ENCODE measurements around the gene CISD2. TPM values are rescaled to one million over a fixed set of nuclear protein-coding genes. Genes with fewer than 3 reads are reported as not detected.

CISD2 gene
- total RNA-seq, 1 donor from 2014 or later: 27.2 TPM

DNA sequence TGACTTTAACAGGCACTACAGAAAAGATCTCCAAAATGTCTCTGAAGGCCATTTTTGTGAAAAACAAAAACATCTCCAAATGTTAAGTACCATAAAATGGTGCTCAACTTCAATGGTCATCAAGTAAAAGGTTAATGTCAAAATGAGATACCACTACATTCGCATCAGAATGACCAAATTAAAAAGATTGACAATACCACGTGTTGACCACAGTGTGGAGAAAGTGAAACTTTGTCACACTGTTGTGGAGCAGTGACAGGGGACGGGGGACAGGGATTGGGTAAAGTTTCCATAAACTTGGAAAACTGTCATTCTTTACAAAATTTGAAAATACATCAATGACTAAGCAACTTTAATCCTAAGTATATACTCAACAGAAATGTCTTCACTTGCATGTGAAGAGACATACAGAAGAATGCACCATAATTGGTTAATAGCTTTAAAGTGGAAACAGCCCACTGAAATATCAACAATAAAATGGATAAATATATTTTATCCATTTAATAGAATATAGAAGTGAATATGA, 19.1 kb upstream of the CISD2 start:
- no peak for TF ChIP-seq CTCF (IDR thresholded peaks at IDR 0.05; ENCODE audit: unreplicated experiment)
- H3K4me3 Mint-ChIP-seq (ENCODE audit: unreplicated experiment): no peak overlapping the region

DNA sequence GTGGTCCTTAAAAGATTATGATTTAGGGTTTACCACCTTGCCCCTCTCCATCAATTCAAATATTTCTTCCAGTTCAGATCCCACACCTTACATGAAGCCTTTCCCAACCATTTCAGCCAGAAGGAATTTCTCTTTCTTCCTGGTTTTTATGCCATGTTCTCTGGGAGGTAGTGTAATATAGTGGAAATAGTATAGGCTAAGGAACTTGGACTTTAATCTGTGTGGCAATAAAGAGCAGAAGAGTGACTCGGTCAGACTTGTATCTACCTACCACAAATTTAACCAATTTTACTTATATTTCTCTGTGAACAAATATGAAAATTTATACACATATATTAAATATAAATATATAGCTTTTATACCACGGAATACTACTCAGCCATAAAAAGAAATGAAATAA, 18.4 kb upstream of the CISD2 start:
- no peak for DNase-seq (ENCODE audit: low spot score)
- Mint-ChIP-seq H3K9me3 (ENCODE audit: unreplicated experiment) (no peaks in the 10 kb centered on the region), H3K4me3 (ENCODE audit: unreplicated experiment) (no peak overlapping the region), H3K27me3 (ENCODE audit: unreplicated experiment) (no peaks in the 10 kb centered on the region), H3K4me1 (ENCODE audit: unreplicated experiment) (no peaks in the 10 kb centered on the region), H3K36me3 (ENCODE audit: low read depth, unreplicated experiment) (no peaks in the 10 kb centered on the region), H3K27ac (ENCODE audit: unreplicated experiment) (no peak overlapping the region)
- TF ChIP-seq CTCF (IDR thresholded peaks at IDR 0.05; ENCODE audit: unreplicated experiment): no peak

More for the DNA sequence above, 19.1 kb upstream of the CISD2 start:
- H3K9me3 Mint-ChIP-seq (ENCODE audit: unreplicated experiment): no peaks in the 10 kb centered on the region
- H3K36me3 Mint-ChIP-seq (ENCODE audit: low read depth, unreplicated experiment): no peaks in the 10 kb centered on the region
- DNase-seq (ENCODE audit: low spot score): no peak
- no peaks in the 10 kb centered on the region for H3K4me1 Mint-ChIP-seq (ENCODE audit: unreplicated experiment)
- H3K27ac Mint-ChIP-seq (ENCODE audit: unreplicated experiment): no peak overlapping the region
- H3K27me3 Mint-ChIP-seq (ENCODE audit: unreplicated experiment): no peaks in the 10 kb centered on the region

- Mint-ChIP-seq H3K36me3 (ENCODE audit: low read depth, unreplicated experiment) (peaks cover 13% of the 10 kb centered on the region), H3K4me1 (ENCODE audit: unreplicated experiment) (no peaks in the 10 kb centered on the region), H3K27me3 (ENCODE audit: unreplicated experiment) (peaks cover 3% of the 10 kb centered on the region), H3K9me3 (ENCODE audit: unreplicated experiment) (no peaks in the 10 kb centered on the region), H3K27ac (ENCODE audit: unreplicated experiment) (no peak overlapping the region), H3K4me3 (ENCODE audit: unreplicated experiment) (no peak overlapping the region)
- DNase-seq (ENCODE audit: low spot score): no peak
- TF ChIP-seq CTCF (IDR thresholded peaks at IDR 0.05; ENCODE audit: unreplicated experiment): no peak
Measured at GRCh38 chr4:102858828-102859464, 9.8 kb upstream of the CISD2 start.

DNA sequence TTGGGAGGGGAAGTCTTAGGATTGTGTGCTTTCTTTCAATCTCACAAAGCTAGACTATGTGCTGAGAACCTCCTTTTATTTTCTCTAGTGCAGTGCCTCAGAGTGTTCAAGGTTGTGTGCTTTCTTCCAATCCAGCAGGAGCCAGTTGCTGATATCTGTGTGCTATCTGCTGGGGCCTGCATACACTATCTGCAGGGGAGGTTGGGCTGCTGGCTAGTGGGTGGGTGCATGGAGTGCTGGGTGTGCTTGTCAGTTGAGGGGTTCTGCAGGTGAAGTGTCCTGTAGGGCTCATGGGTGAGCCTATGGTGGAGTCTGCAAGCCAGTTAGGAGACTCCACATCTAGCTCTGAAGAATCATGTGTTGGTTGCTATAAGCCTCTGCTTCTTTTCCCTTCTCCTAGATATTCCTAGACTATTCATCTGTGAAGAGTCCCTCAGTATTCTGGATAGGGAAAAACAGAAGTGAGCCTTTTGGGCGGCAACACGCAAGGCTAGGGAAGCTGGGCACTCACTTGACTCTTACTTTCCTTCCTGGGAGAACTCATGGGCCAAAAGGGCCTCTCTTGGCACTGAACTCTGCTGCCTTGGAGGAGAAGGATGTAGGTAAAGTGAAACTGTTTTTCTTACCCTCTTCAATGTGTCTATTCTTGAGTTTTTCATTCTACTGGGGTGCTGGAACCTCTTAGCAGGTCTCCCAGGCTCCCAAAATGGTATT, 8.0 kb upstream of the CISD2 start:
- no peak for DNase-seq (ENCODE audit: low spot score)
- Mint-ChIP-seq H3K4me3 (ENCODE audit: unreplicated experiment) (no peak overlapping the region), H3K27me3 (ENCODE audit: unreplicated experiment) (peaks cover 3% of the 10 kb centered on the region), H3K27ac (ENCODE audit: unreplicated experiment) (no peak overlapping the region), H3K4me1 (ENCODE audit: unreplicated experiment) (no peaks in the 10 kb centered on the region), H3K36me3 (ENCODE audit: low read depth, unreplicated experiment) (peaks cover 13% of the 10 kb centered on the region), H3K9me3 (ENCODE audit: unreplicated experiment) (no peaks in the 10 kb centered on the region)
- TF ChIP-seq CTCF (IDR thresholded peaks at IDR 0.05; ENCODE audit: unreplicated experiment): no peak

DNA sequence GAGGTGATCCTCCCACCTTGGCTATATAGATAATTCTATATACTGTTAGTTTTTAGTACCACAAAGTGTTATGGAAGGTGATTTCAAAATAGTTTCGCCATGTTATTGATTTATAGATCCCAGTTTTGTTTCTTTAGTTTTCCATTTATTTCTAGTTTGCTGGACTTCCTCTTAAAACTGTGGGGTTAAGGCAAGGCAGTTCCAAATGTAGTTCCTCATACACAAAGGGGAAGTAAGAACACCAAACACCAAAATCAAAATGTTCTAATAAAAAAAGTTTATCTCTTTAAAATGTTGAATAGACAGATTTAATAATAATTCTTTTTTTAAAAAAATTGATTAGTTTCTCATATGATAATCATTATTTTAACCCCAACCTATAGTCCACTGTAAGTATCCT, 6.8 kb upstream of the CISD2 start:
- Mint-ChIP-seq H3K9me3 (ENCODE audit: unreplicated experiment) (no peaks in the 10 kb centered on the region), H3K27ac (ENCODE audit: unreplicated experiment) (no peak overlapping the region), H3K4me1 (ENCODE audit: unreplicated experiment) (peaks cover 4% of the 10 kb centered on the region), H3K27me3 (ENCODE audit: unreplicated experiment) (peaks cover 3% of the 10 kb centered on the region), H3K36me3 (ENCODE audit: low read depth, unreplicated experiment) (peaks cover 13% of the 10 kb centered on the region), H3K4me3 (ENCODE audit: unreplicated experiment) (no peak overlapping the region)
- TF ChIP-seq CTCF (IDR thresholded peaks at IDR 0.05; ENCODE audit: unreplicated experiment): no peak
- DNase-seq (ENCODE audit: low spot score): no peak

Data from endothelial cell (in vitro differentiated cells).